ENCODE measurements around the gene STAB2.

Gene STAB2

GRCh38 chr12:103586791-103587370 is at the start of gene STAB2:
Gene STAB2, plus strand, starts transcription at chr12:103587273. Its CDS starts 204 bp downstream, at chr12:103587477.
- H3K9me3 ChIP-seq (ENCODE audit: insufficient read depth, low read depth, low read length) = no peaks in the 10 kb centered on the region
- peaks cover 3% of the 10 kb centered on the region; the same call in 1 of the 2 replicates for H3K4me1 ChIP-seq (ENCODE audit: insufficient read depth, low read length)
- no peak within 1 kb of the TSS for H3K27ac ChIP-seq (ENCODE audit: low read length)
- H3K27me3 ChIP-seq (ENCODE audit: insufficient read depth, low read length) = no peaks in the 10 kb centered on the region
- H3K4me3 ChIP-seq (ENCODE audit: low read length) = no peak within 1 kb of the TSS
- no peak within 1 kb of the TSS for H3K9ac ChIP-seq (ENCODE audit: low read depth, low read length)
- H3K36me3 ChIP-seq (ENCODE audit: insufficient read depth, low read depth, low read length) = no peaks in the 10 kb centered on the region

- no peak overlapping the region for H3K27ac ChIP-seq (ENCODE audit: low read length)
- no peak overlapping the region for H3K4me3 ChIP-seq (ENCODE audit: low read length)
- H3K27me3 ChIP-seq (ENCODE audit: insufficient read depth, low read length) = no peaks in the 10 kb centered on the region
- H3K9me3 ChIP-seq (ENCODE audit: insufficient read depth, low read depth, low read length) = no peaks in the 10 kb centered on the region
- H3K36me3 ChIP-seq (ENCODE audit: insufficient read depth, low read depth, low read length) = no peaks in the 10 kb centered on the region
- no peaks in the 10 kb centered on the region for H3K4me1 ChIP-seq (ENCODE audit: insufficient read depth, low read length)
- no peak overlapping the region for H3K9ac ChIP-seq (ENCODE audit: low read depth, low read length)
Observed at GRCh38 chr12:103538397-103538796, 48.7 kb upstream of the STAB2 start.

GRCh38 chr12:103540319-103540718 is 46.8 kb upstream of the STAB2 start:
- Histone ChIP-seq H3K27me3 (ENCODE audit: insufficient read depth, low read length) (no peaks in the 10 kb centered on the region), H3K4me1 (ENCODE audit: insufficient read depth, low read length) (no peaks in the 10 kb centered on the region), H3K4me3 (ENCODE audit: low read length) (no peak overlapping the region), H3K9ac (ENCODE audit: low read depth, low read length) (no peak overlapping the region), H3K36me3 (ENCODE audit: insufficient read depth, low read depth, low read length) (no peaks in the 10 kb centered on the region), H3K9me3 (ENCODE audit: insufficient read depth, low read depth, low read length) (peaks cover 6% of the 10 kb centered on the region; the same call in 1 of the 2 replicates), H3K27ac (ENCODE audit: low read length) (no peak overlapping the region)

- Histone ChIP-seq H3K4me1 (ENCODE audit: insufficient read depth, low read length) (no peaks in the 10 kb centered on the region), H3K9ac (ENCODE audit: low read depth, low read length) (no peak overlapping the region), H3K27me3 (ENCODE audit: insufficient read depth, low read length) (no peaks in the 10 kb centered on the region), H3K4me3 (ENCODE audit: low read length) (no peak overlapping the region), H3K27ac (ENCODE audit: low read length) (no peak overlapping the region), H3K36me3 (ENCODE audit: insufficient read depth, low read depth, low read length) (no peaks in the 10 kb centered on the region), H3K9me3 (ENCODE audit: insufficient read depth, low read depth, low read length) (peaks cover 6% of the 10 kb centered on the region; the same call in 1 of the 2 replicates)
Observed at GRCh38 chr12:103542078-103542477, 45.0 kb upstream of the STAB2 start.

GRCh38 chr12:103546959-103547358 is 40.1 kb upstream of the STAB2 start:
- H3K27ac ChIP-seq (ENCODE audit: low read length) = no peak overlapping the region
- H3K4me1 ChIP-seq (ENCODE audit: insufficient read depth, low read length) = no peaks in the 10 kb centered on the region
- H3K9ac ChIP-seq (ENCODE audit: low read depth, low read length) = no peak overlapping the region

GRCh38 chr12:103547376-103547775 is 39.7 kb upstream of the STAB2 start:
- H3K9me3 ChIP-seq (ENCODE audit: insufficient read depth, low read depth, low read length) = peaks cover 6% of the 10 kb centered on the region; the same call in 1 of the 2 replicates
- no peak overlapping the region for H3K27ac ChIP-seq (ENCODE audit: low read length)
- H3K27me3 ChIP-seq (ENCODE audit: insufficient read depth, low read length) = no peaks in the 10 kb centered on the region
- no peaks in the 10 kb centered on the region for H3K36me3 ChIP-seq (ENCODE audit: insufficient read depth, low read depth, low read length)
- H3K4me3 ChIP-seq (ENCODE audit: low read length) = no peak overlapping the region
- H3K9ac ChIP-seq (ENCODE audit: low read depth, low read length) = no peak overlapping the region
- H3K4me1 ChIP-seq (ENCODE audit: insufficient read depth, low read length) = no peaks in the 10 kb centered on the region

More at GRCh38 chr12:103546959-103547358, 40.1 kb upstream of the STAB2 start:
- Histone ChIP-seq H3K4me3 (ENCODE audit: low read length) (no peak overlapping the region), H3K27me3 (ENCODE audit: insufficient read depth, low read length) (no peaks in the 10 kb centered on the region), H3K36me3 (ENCODE audit: insufficient read depth, low read depth, low read length) (no peaks in the 10 kb centered on the region), H3K9me3 (ENCODE audit: insufficient read depth, low read depth, low read length) (peaks cover 6% of the 10 kb centered on the region; the same call in 1 of the 2 replicates)

- Histone ChIP-seq H3K36me3 (ENCODE audit: insufficient read depth, low read depth, low read length) (no peaks in the 10 kb centered on the region), H3K27ac (ENCODE audit: low read length) (no peak overlapping the region), H3K27me3 (ENCODE audit: insufficient read depth, low read length) (no peaks in the 10 kb centered on the region), H3K4me1 (ENCODE audit: insufficient read depth, low read length) (no peaks in the 10 kb centered on the region), H3K4me3 (ENCODE audit: low read length) (no peak overlapping the region), H3K9me3 (ENCODE audit: insufficient read depth, low read depth, low read length) (peaks cover 6% of the 10 kb centered on the region; the same call in 1 of the 2 replicates), H3K9ac (ENCODE audit: low read depth, low read length) (no peak overlapping the region)
Observed at GRCh38 chr12:103547929-103548328, 39.1 kb upstream of the STAB2 start.

GRCh38 chr12:103548622-103549601 is 38.2 kb upstream of the STAB2 start:
- Histone ChIP-seq H3K9ac (ENCODE audit: low read depth, low read length) (no peak overlapping the region), H3K9me3 (ENCODE audit: insufficient read depth, low read depth, low read length) (peaks cover 6% of the 10 kb centered on the region; the same call in 1 of the 2 replicates), H3K36me3 (ENCODE audit: insufficient read depth, low read depth, low read length) (no peaks in the 10 kb centered on the region), H3K4me1 (ENCODE audit: insufficient read depth, low read length) (no peaks in the 10 kb centered on the region), H3K4me3 (ENCODE audit: low read length) (no peak overlapping the region), H3K27ac (ENCODE audit: low read length) (no peak overlapping the region), H3K27me3 (ENCODE audit: insufficient read depth, low read length) (no peaks in the 10 kb centered on the region)

- Histone ChIP-seq H3K9ac (ENCODE audit: low read depth, low read length) (no peak overlapping the region), H3K27ac (ENCODE audit: low read length) (no peak overlapping the region), H3K4me1 (ENCODE audit: insufficient read depth, low read length) (peaks cover 2% of the 10 kb centered on the region; the same call in 1 of the 2 replicates), H3K4me3 (ENCODE audit: low read length) (no peak overlapping the region), H3K36me3 (ENCODE audit: insufficient read depth, low read depth, low read length) (no peaks in the 10 kb centered on the region), H3K9me3 (ENCODE audit: insufficient read depth, low read depth, low read length) (no peaks in the 10 kb centered on the region; the same call in none of the 2 replicates), H3K27me3 (ENCODE audit: insufficient read depth, low read length) (no peaks in the 10 kb centered on the region)
Observed at GRCh38 chr12:103556890-103557627, 30.0 kb upstream of the STAB2 start.

- no peaks in the 10 kb centered on the region for H3K36me3 ChIP-seq (ENCODE audit: insufficient read depth, low read depth, low read length)
- no peaks in the 10 kb centered on the region for H3K27me3 ChIP-seq (ENCODE audit: insufficient read depth, low read length)
- H3K4me1 ChIP-seq (ENCODE audit: insufficient read depth, low read length) = peaks cover 2% of the 10 kb centered on the region; the same call in 1 of the 2 replicates
- no peaks in the 10 kb centered on the region; the same call in none of the 2 replicates for H3K9me3 ChIP-seq (ENCODE audit: insufficient read depth, low read depth, low read length)
- no peak overlapping the region for H3K9ac ChIP-seq (ENCODE audit: low read depth, low read length)
- H3K4me3 ChIP-seq (ENCODE audit: low read length) = no peak overlapping the region
- H3K27ac ChIP-seq (ENCODE audit: low read length) = no peak overlapping the region
Observed at GRCh38 chr12:103557628-103558010, 29.5 kb upstream of the STAB2 start.

- H3K4me1 ChIP-seq (ENCODE audit: insufficient read depth, low read length) = peaks cover 2% of the 10 kb centered on the region; the same call in 1 of the 2 replicates
- H3K9ac ChIP-seq (ENCODE audit: low read depth, low read length) = no peak overlapping the region
- no peaks in the 10 kb centered on the region; the same call in none of the 2 replicates for H3K9me3 ChIP-seq (ENCODE audit: insufficient read depth, low read depth, low read length)
- H3K27ac ChIP-seq (ENCODE audit: low read length) = no peak overlapping the region
- H3K4me3 ChIP-seq (ENCODE audit: low read length) = no peak overlapping the region
- no peaks in the 10 kb centered on the region for H3K27me3 ChIP-seq (ENCODE audit: insufficient read depth, low read length)
- no peaks in the 10 kb centered on the region for H3K36me3 ChIP-seq (ENCODE audit: insufficient read depth, low read depth, low read length)
Observed at GRCh38 chr12:103558879-103559278, 28.2 kb upstream of the STAB2 start.
